ENCODE data around the gene SPATA31A1. TPM values are rescaled to one million over a fixed set of nuclear protein-coding genes. Genes with fewer than 3 reads are reported as not detected.
"Not testable (repeated sequence)": the region's sequence is repeated elsewhere in the genome, so short reads cannot be mapped to it uniquely, and the experiment has no call there.

Gene SPATA31A1
- 0.01 TPM for polyA plus RNA-seq
- long read RNA-seq, donor 1, result 0 reads
- long read RNA-seq, donor 2, result 0 reads
- long read RNA-seq, donor 3, result 0 reads
- long read RNA-seq, donor 4, result 0 reads
- long read RNA-seq, donor 5, result 0 reads
- long read RNA-seq, donor 6, result 0 reads
- long read RNA-seq, donor 7, result 0 reads
- long read RNA-seq, donor 8, result 0 reads
- long read RNA-seq, donor 9, result 0 reads
- long read RNA-seq, donor 10, result 0 reads
- long read RNA-seq, donor 11, result 0 reads

GRCh38 chr9:39355369-39355768 is at the start of gene SPATA31A1:
Gene SPATA31A1 (plus strand): TSS chr9:39355669. CDS start chr9:39355731, 62 bp downstream.
- no CpG with 5 or more reads among the region's 6 CpGs for WGBS (ENCODE audit: insufficient coverage, low lambda C conversion rate)
- H3K9me3 ChIP-seq (ENCODE audit: control insufficient read depth, low read depth, low read length); H3K36me3 ChIP-seq (ENCODE audit: control insufficient read depth, insufficient read depth, low read length); H3K4me1 ChIP-seq (ENCODE audit: control insufficient read depth, insufficient read depth, low read length); H3K27me3 ChIP-seq (ENCODE audit: control insufficient read depth, insufficient read depth, low read length); H3K27ac ChIP-seq (ENCODE audit: low read length); H3K4me3 ChIP-seq (ENCODE audit: low read length); DNase-seq: not testable (repeated sequence)

- not testable (repeated sequence) for H3K27me3 ChIP-seq (ENCODE audit: control insufficient read depth, insufficient read depth, low read length); H3K27ac ChIP-seq (ENCODE audit: low read length); H3K36me3 ChIP-seq (ENCODE audit: control insufficient read depth, insufficient read depth, low read length); H3K9me3 ChIP-seq (ENCODE audit: control insufficient read depth, low read depth, low read length); DNase-seq; H3K4me3 ChIP-seq (ENCODE audit: low read length); H3K4me1 ChIP-seq (ENCODE audit: control insufficient read depth, insufficient read depth, low read length)
- WGBS (ENCODE audit: insufficient coverage, low lambda C conversion rate), result no CpG with 5 or more reads among the region's 2 CpGs
Measured at GRCh38 chr9:39407261-39408204, 52.1 kb downstream of the SPATA31A1 start.

GRCh38 chr9:39411254-39411940 is 55.9 kb downstream of the SPATA31A1 start:
- H3K27ac ChIP-seq (ENCODE audit: low read length); H3K36me3 ChIP-seq (ENCODE audit: control insufficient read depth, insufficient read depth, low read length); H3K9me3 ChIP-seq (ENCODE audit: control insufficient read depth, low read depth, low read length); H3K4me3 ChIP-seq (ENCODE audit: low read length); H3K4me1 ChIP-seq (ENCODE audit: control insufficient read depth, insufficient read depth, low read length); H3K27me3 ChIP-seq (ENCODE audit: control insufficient read depth, insufficient read depth, low read length); DNase-seq: not testable (repeated sequence)
- no CpG with 5 or more reads among the region's 1 CpG for WGBS (ENCODE audit: insufficient coverage, low lambda C conversion rate)

Other genes with a start within 250 kb of the SPATA31A1 start
- gene CNTNAP3, start 67.5 kb upstream of the SPATA31A1 start, polyA plus RNA-seq, result 3.4 TPM

Data from large intestine (tissue), 12 donors.